Body of pancreas (tissue), 4 donors: Measurements from ENCODE around the gene AFF3. TPM values are rescaled to one million over a fixed set of nuclear protein-coding genes. Genes with fewer than 3 reads are reported as not detected.

Experiments
- ATAC-seq: fragments of 150-250 bp; one replicate; pipeline ENCODE4 v1.9.1; 2016
- DNase-seq, 4 donors: peaks; one replicate each; pipeline ENCODE4 v3.0.0-alpha.2; 2019
- H3K27ac ChIP-seq, 4 donors: fragments of 200-600 bp; sonication (generic); 1 replicate in 3 of 4; 2 replicates in 1 of 4; pipeline versions ENCODE4 v1.5.1 to v1.6.1; 2016 to 2019; ENCODE audit warnings: mild to moderate bottlenecking in 1 of 4, mixed read lengths in 1 of 4, moderate library complexity in 1 of 4
- H3K27me3 ChIP-seq, 2 donors: fragments of 200-600 bp; sonication (generic); one replicate each; pipeline ENCODE4 v1.6.0; 2016; ENCODE audit warnings: mild to moderate bottlenecking in 1 of 2
- H3K36me3 ChIP-seq, 2 donors: fragments of 200-600 bp; sonication (generic); replicated peaks in 1 of 2; 2 replicates each; pipeline ENCODE4 v1.5.1; 2016; ENCODE audit warnings: low read depth in 2 of 2; ENCODE audit not compliant: insufficient read depth in 1 of 2
- H3K4me1 ChIP-seq: fragments of 200-600 bp; sonication (generic); one replicate; pipeline ENCODE4 v1.6.0; 2016
- H3K4me3 ChIP-seq, 2 donors: fragments of 200-600 bp; sonication (generic); 1 replicate in 1 of 2; 2 replicates in 1 of 2; pipeline ENCODE4 v1.5.1; 2016 to 2019
- H3K9me3 ChIP-seq, 3 donors: fragments of 200-600 bp; sonication (generic); 1 replicate in 2 of 3; 2 replicates in 1 of 3; pipeline ENCODE4 v1.5.1; 2016
- POLR2A ChIP-seq, 3 donors: fragments of 450-650 bp; IDR thresholded peaks; one replicate each; pipeline ENCODE4 v1.6.1; 2016; ENCODE audit warnings: antibody characterized with exemption in 3 of 3, mild to moderate bottlenecking in 2 of 3
- WGBS, 2 donors: methylation state at CpG; one replicate each; pipeline ENCODE4 v1.1.5; 2017; 5-methylcytosine and 5-hydroxymethylcytosine counted together
- intact Hi-C: fragments of 100-400 bp; cut with DNase I; formaldehyde crosslinking; loops from one replicate; pipeline ENCODE4 v1.15.1; 2023
- total RNA-seq, 2 donors: library from RNA; depleted of rRNA; stranded (reverse); fragments of >200 nt; gene quantifications; one replicate each; pipeline ENCODE4 v1.1.0, GENCODE V29; 2016
- TF ChIP-seq, protein P1 (sequence below), 7 experiments: fragments of 450-650 bp in 4 of 7; fragments of 200-600 bp in 3 of 7; sonication (generic) in 3 of 7; IDR thresholded peaks; one replicate each; pipeline ENCODE4 v1.5.1; 2016 to 2019; ENCODE audit warnings: antibody characterized with exemption in 7 of 7

The AFF3 gene
- total RNA-seq, 2 donors from 2014 or later = 0.52 to 0.99 TPM

DNA sequence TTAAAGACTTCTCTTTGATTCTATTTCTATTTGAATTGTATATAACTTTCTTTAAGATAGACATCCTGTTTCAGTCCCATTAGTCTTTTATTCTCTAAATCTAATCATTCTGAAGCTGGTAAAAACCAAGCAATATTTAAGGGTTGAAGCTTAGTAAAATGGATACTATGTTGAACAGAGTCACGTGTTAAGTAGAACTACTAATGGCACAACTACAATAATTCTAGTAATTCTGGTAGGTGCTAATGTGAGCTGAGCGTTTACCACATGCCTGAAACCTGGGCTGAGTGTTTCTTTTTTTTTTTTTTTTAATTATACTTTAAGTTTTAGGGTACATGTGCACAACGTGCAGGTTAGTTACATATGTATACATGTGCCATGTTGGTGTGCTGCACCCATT lies 8.9 kb upstream of the AFF3 start:
- H3K4me3 ChIP-seq = no peak overlapping the region
- intact Hi-C loops = no loop called here
- no peaks in the 10 kb centered on the region for H3K9me3 ChIP-seq
- no peak overlapping the region for H3K27ac ChIP-seq
- TF ChIP-seq, protein P1, sequence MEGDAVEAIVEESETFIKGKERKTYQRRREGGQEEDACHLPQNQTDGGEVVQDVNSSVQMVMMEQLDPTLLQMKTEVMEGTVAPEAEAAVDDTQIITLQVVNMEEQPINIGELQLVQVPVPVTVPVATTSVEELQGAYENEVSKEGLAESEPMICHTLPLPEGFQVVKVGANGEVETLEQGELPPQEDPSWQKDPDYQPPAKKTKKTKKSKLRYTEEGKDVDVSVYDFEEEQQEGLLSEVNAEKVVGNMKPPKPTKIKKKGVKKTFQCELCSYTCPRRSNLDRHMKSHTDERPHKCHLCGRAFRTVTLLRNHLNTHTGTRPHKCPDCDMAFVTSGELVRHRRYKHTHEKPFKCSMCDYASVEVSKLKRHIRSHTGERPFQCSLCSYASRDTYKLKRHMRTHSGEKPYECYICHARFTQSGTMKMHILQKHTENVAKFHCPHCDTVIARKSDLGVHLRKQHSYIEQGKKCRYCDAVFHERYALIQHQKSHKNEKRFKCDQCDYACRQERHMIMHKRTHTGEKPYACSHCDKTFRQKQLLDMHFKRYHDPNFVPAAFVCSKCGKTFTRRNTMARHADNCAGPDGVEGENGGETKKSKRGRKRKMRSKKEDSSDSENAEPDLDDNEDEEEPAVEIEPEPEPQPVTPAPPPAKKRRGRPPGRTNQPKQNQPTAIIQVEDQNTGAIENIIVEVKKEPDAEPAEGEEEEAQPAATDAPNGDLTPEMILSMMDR (IDR thresholded peaks at IDR 0.05) = no peak
- TF ChIP-seq POLR2A (IDR thresholded peaks at IDR 0.05) = no peak
- no peak for ATAC-seq
- H3K27me3 ChIP-seq = no peaks in the 10 kb centered on the region
- 73 to 80% methylated on average over 3 of the region's 3 CpGs for WGBS, 2 donors
- H3K4me1 ChIP-seq = no peaks in the 10 kb centered on the region
- H3K36me3 ChIP-seq = no peaks in the 10 kb centered on the region
- DNase-seq = no peak

DNA sequence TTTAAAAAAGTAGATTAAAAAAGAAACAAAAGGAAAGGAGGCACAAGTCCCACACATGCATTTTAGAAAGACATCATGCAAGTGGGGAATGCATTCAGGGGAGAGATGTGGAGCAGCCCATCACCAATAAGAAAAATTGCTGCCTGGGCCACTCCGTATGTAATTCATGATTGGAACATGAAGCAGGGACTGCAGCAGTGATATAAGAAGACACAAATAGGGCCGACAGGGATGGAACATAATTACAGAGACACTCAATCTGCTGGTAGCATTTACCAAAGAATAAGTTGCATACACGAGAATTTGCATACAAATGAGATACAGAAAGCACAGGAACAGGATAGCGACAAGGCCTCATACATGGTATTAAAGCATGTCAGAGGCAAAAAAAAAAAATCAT lies 6.5 kb upstream of the AFF3 start:
- H3K9me3 ChIP-seq = no peaks in the 10 kb centered on the region
- TF ChIP-seq, protein P1 (IDR thresholded peaks at IDR 0.05) = no peak
- H3K4me1 ChIP-seq = no peaks in the 10 kb centered on the region
- WGBS, 2 donors = 70 to 79% methylated on average over 4 of the region's 4 CpGs
- intact Hi-C loops = no loop called here
- no peaks in the 10 kb centered on the region for H3K27me3 ChIP-seq
- no peaks in the 10 kb centered on the region for H3K36me3 ChIP-seq
- no peak overlapping the region for H3K4me3 ChIP-seq
- DNase-seq = no peak
- H3K27ac ChIP-seq = no peak overlapping the region
- ATAC-seq = no peak

DNA sequence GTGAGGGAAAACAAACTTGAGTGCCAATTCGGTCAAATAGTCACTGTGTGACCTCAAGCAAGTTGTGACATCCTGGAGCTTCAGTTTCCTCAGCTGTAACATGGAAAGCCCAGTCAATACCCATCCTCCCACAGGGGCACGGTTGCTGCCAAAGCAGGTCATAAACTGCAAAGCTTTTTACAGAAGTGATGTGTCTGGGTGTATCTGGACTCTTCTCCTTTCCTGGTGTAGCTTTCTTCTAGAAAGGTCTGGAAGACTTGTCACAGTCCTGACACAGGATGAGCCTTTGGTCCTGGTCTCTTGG lies 4.2 kb upstream of the AFF3 start:
- TF ChIP-seq, protein P1 (IDR thresholded peaks at IDR 0.05) = no peak
- no peak for TF ChIP-seq POLR2A (IDR thresholded peaks at IDR 0.05)
- ATAC-seq = no peak

DNA sequence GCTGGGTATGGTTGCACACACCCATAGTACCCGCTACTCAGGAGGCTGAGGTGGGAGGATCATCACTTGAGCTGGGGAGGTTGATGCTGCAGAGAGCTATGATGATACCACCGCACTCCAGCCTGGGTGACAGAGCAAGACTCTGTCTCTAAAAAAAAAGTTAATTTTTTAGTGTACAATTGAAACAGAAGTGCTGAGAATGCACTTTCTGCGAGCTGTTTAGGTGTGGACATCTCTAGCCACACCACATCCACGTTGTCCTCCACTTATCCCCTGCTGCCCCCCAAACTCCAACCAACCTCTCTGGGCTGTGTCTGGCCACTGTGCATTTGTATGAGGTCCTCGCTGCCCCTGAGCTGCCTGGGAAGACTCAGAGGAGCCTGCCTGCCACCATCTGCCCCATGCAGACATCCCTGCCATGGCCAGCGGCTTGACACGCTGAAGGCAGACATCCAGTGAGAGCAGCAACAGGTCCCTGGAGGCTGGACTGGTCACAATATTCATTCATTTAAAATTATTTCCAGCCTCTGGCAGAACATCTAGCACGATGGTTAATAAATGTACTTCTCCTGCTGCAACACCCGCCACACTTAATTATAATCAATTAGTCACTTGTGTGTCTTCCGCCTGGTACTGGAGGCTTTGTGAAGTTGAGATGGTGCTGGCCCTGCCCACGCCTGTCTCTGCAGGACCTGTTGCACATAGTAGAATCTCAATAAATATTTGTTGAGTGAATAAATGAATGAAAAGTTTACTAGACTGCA lies 3.7 kb upstream of the AFF3 start:
- ATAC-seq (no peak), DNase-seq (no peak)
- Histone ChIP-seq H3K9me3 (no peaks in the 10 kb centered on the region), H3K36me3 (no peaks in the 10 kb centered on the region), H3K27ac (no peak overlapping the region), H3K27me3 (no peaks in the 10 kb centered on the region), H3K4me3 (no peak overlapping the region), H3K4me1 (no peaks in the 10 kb centered on the region)
- 73 to 78% methylated on average over 11 of the region's 11 CpGs for WGBS, 2 donors
- TF ChIP-seq, protein P1 (IDR thresholded peaks at IDR 0.05) = no peak
- TF ChIP-seq POLR2A (IDR thresholded peaks at IDR 0.05) = no peak
- intact Hi-C loops = no loop called here

More for the DNA sequence above, 4.2 kb upstream of the AFF3 start:
- WGBS, 2 donors = 74 to 82% methylated on average over 2 of the region's 2 CpGs
- Histone ChIP-seq H3K4me1 (no peaks in the 10 kb centered on the region), H3K27me3 (no peaks in the 10 kb centered on the region), H3K9me3 (no peaks in the 10 kb centered on the region), H3K27ac (no peak overlapping the region), H3K36me3 (no peaks in the 10 kb centered on the region), H3K4me3 (no peak overlapping the region)
- intact Hi-C loops = no loop called here
- no peak for DNase-seq

DNA sequence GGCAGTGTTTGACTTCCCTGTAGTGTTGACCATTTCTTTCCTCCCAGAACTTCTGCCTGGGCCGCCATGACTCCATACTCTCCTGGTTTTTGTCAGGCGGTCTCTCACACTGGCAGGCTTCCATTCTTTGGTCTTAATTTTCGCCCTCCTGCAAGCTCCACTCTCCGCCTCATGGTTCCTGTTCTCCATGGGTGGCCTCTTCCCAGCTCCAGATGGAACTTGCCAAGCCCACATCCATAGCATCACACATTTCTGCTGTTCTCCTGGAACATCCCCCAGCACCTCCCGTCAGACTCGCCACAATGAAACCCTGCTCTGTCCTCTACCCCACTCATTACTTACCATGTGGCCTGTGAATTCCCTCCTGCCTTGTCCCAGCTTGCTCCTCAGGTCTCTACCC lies 896 bp upstream of the AFF3 start:
- Histone ChIP-seq H3K36me3 (no peaks in the 10 kb centered on the region), H3K4me1 (no peaks in the 10 kb centered on the region), H3K4me3 (no peak overlapping the region), H3K27me3 (no peaks in the 10 kb centered on the region), H3K27ac (no peak overlapping the region), H3K9me3 (no peaks in the 10 kb centered on the region)
- intact Hi-C loops = no loop called here
- no peak for DNase-seq
- no peak for ATAC-seq
- TF ChIP-seq, protein P1 (IDR thresholded peaks at IDR 0.05) = no peak
- no peak for TF ChIP-seq POLR2A (IDR thresholded peaks at IDR 0.05)
- WGBS, 2 donors = 78 to 86% methylated on average over 6 of the region's 6 CpGs
